NB4 (cell line): ENCODE measurements around the gene PLA2G4F.
A peak's percentile ranks its signal among the peaks of the same experiment; 100 is the strongest.

Experiments
- DNase-seq: peaks from one replicate; pipeline ENCODE4 v3.0.0; 2010; ENCODE audit warnings: low read depth
- H3K4me3 ChIP-seq: one replicate; pipeline ENCODE4 v1.5.1; 2011; ENCODE audit warnings: mild to moderate bottlenecking, low read depth, low read length, moderate library complexity
- MYC ChIP-seq: IDR thresholded peaks from 2 replicates; pipeline ENCODE4 v1.6.1; 2011; ENCODE audit warnings: low read depth, low read length
- POLR2A ChIP-seq: IDR thresholded peaks from 2 replicates; pipeline ENCODE4 v1.6.1; 2011; ENCODE audit warnings: mild to moderate bottlenecking; ENCODE audit not compliant: insufficient read length; ENCODE audit errors: extremely low read depth
- TF ChIP-seq, protein P1 (sequence below): IDR thresholded peaks from one replicate; pipeline ENCODE4 v1.5.1; 2012; ENCODE audit warnings: low read depth, low read length
- TF ChIP-seq, protein P2 (sequence below): IDR thresholded peaks from 2 replicates; pipeline ENCODE4 v1.6.1; 2011; ENCODE audit warnings: low read depth, low read length

The PLA2G4F gene

DNA sequence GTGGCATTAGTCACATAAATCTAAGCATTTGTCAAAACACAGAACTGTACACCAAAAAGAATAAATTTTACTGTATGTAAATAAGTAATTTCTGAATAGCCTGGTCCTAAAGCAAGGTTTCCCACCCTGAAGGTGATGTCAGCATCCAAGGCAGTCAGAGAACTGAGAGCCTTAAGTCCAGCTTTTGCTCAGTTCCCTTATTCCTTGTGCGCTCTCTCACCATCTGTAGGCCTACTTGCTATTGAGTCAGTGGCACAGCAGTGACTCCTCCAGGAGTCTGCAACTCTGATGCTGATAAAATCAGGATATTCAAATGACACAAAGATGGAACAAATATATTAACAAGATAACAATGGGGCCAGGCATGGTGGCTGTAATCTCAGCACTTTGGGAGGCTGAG is 29.4 kb upstream of the PLA2G4F start:
- no peak overlapping the region for H3K4me3 ChIP-seq
- no peak for DNase-seq
- TF ChIP-seq, protein P1, sequence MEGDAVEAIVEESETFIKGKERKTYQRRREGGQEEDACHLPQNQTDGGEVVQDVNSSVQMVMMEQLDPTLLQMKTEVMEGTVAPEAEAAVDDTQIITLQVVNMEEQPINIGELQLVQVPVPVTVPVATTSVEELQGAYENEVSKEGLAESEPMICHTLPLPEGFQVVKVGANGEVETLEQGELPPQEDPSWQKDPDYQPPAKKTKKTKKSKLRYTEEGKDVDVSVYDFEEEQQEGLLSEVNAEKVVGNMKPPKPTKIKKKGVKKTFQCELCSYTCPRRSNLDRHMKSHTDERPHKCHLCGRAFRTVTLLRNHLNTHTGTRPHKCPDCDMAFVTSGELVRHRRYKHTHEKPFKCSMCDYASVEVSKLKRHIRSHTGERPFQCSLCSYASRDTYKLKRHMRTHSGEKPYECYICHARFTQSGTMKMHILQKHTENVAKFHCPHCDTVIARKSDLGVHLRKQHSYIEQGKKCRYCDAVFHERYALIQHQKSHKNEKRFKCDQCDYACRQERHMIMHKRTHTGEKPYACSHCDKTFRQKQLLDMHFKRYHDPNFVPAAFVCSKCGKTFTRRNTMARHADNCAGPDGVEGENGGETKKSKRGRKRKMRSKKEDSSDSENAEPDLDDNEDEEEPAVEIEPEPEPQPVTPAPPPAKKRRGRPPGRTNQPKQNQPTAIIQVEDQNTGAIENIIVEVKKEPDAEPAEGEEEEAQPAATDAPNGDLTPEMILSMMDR: no peak
- no peak for TF ChIP-seq POLR2A
- TF ChIP-seq MYC: no peak
- TF ChIP-seq, protein P2, sequence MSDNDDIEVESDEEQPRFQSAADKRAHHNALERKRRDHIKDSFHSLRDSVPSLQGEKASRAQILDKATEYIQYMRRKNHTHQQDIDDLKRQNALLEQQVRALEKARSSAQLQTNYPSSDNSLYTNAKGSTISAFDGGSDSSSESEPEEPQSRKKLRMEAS: no peak

- TF ChIP-seq MYC (no peak), POLR2A (no peak)
- TF ChIP-seq, protein P2: no peak
- TF ChIP-seq, protein P1: no peak
Observed at GRCh38 chr15:42184736-42185135, 28.3 kb upstream of the PLA2G4F start.

GRCh38 chr15:42184296-42184695 is 27.9 kb upstream of the PLA2G4F start:
- TF ChIP-seq, protein P2: no peak
- TF ChIP-seq MYC (no peak), POLR2A (no peak)
- TF ChIP-seq, protein P1: no peak
- DNase-seq: peak; percentile 49
- no peak overlapping the region for H3K4me3 ChIP-seq

More at GRCh38 chr15:42184736-42185135, 28.3 kb upstream of the PLA2G4F start:
- DNase-seq: no peak
- H3K4me3 ChIP-seq: no peak overlapping the region

DNA sequence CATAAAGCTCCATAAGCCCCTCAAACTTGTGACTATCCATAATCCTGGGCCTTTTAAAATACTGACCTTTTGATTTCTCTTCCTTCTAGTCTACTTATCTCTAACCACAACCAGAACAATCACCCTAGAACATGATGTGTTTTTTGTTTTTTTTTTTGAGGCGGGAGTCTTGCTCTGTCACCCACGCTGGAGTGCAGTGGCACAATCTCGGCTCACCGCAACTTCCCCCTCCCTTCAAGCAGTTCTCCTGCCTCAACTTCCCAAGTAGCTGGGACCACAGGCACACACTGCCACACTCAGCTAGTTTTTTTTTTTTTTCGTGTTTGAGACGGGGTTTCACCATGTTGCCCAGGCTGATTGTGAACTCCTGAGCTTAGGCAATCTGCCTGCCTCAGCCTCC is 26.5 kb upstream of the PLA2G4F start:
- no peak for TF ChIP-seq POLR2A
- TF ChIP-seq, protein P2: no peak
- TF ChIP-seq MYC: no peak
- TF ChIP-seq, protein P1: no peak
- no peak for DNase-seq

GRCh38 chr15:42182328-42182886 is 26.0 kb upstream of the PLA2G4F start:
- H3K4me3 ChIP-seq: no peak overlapping the region
- DNase-seq: no peak
- TF ChIP-seq MYC: no peak
- TF ChIP-seq, protein P1: no peak
- TF ChIP-seq POLR2A: no peak
- TF ChIP-seq, protein P2: no peak

More for the DNA sequence above, 26.5 kb upstream of the PLA2G4F start:
- no peak overlapping the region for H3K4me3 ChIP-seq
